ENCODE data around the gene CA10.

- TF ChIP-seq POLR2A (IDR thresholded peaks at IDR 0.05), result no peak
- TF ChIP-seq CTCF (IDR thresholded peaks at IDR 0.05), result no peak
These were observed 196.8 kb downstream of the CA10 start for GRCh38 chr17:51961689-51962088.
